Right kidney (tissue), 1 donor: ENCODE data around the gene CEACAM3.
A peak's percentile ranks its signal among the peaks of the same experiment; 100 is the strongest.

Experiments
- DNase-seq: peaks from one replicate; pipeline ENCODE4 v3.0.0-alpha.2; 2016

The CEACAM3 gene

GRCh38 chr19:41792513-41793413, 3.6 kb upstream of the CEACAM3 start:
- peak; percentile 4 for DNase-seq

GRCh38 chr19:41793414-41793727, 3.0 kb upstream of the CEACAM3 start:
- DNase-seq, result no peak

GRCh38 chr19:41795031-41795461, 1.3 kb upstream of the CEACAM3 start:
- DNase-seq, result no peak

- no peak for DNase-seq
Observed at GRCh38 chr19:41796901-41797300, 514 bp downstream of the CEACAM3 start.

- peak; percentile 11 for DNase-seq
Observed at GRCh38 chr19:41799444-41800000, 3.1 kb downstream of the CEACAM3 start.

GRCh38 chr19:41801031-41801430, 4.6 kb downstream of the CEACAM3 start:
- no peak for DNase-seq

GRCh38 chr19:41801792-41802211, 5.4 kb downstream of the CEACAM3 start:
- DNase-seq, result no peak

GRCh38 chr19:41802770-41803169, 6.4 kb downstream of the CEACAM3 start:
- no peak for DNase-seq

- no peak for DNase-seq
Observed at GRCh38 chr19:41804336-41804735, 7.9 kb downstream of the CEACAM3 start.

GRCh38 chr19:41807176-41807575, 10.8 kb downstream of the CEACAM3 start:
- no peak for DNase-seq

- DNase-seq, result no peak
Observed at GRCh38 chr19:41808663-41809566, 12.5 kb downstream of the CEACAM3 start.

- DNase-seq, result no peak
Observed at GRCh38 chr19:41810301-41810700, 13.9 kb downstream of the CEACAM3 start.

- no peak for DNase-seq
Observed at GRCh38 chr19:41811036-41811435, 14.6 kb downstream of the CEACAM3 start.

- DNase-seq, result no peak
Observed at GRCh38 chr19:41811981-41812380, 15.6 kb downstream of the CEACAM3 start.

GRCh38 chr19:41813911-41814310, 17.5 kb downstream of the CEACAM3 start:
- DNase-seq, result no peak

- DNase-seq, result no peak
Observed at GRCh38 chr19:41815301-41815700, 18.9 kb downstream of the CEACAM3 start.

- DNase-seq, result no peak
Observed at GRCh38 chr19:41816761-41817160, 20.4 kb downstream of the CEACAM3 start.

GRCh38 chr19:41821003-41821735, 24.8 kb downstream of the CEACAM3 start:
- DNase-seq, result peak; percentile 12

GRCh38 chr19:41837981-41838708, 41.8 kb downstream of the CEACAM3 start:
- DNase-seq, result no peak

- no peak for DNase-seq
Observed at GRCh38 chr19:41839211-41839610, 42.8 kb downstream of the CEACAM3 start.

GRCh38 chr19:41843371-41843770, 47.0 kb downstream of the CEACAM3 start:
- no peak for DNase-seq

GRCh38 chr19:41844601-41845000, 48.2 kb downstream of the CEACAM3 start, which contains the start of gene LYPD4:
TSS of gene LYPD4 (minus strand) at chr19:41844683. CDS start at chr19:41839285, 5,398 bp downstream.
- no peak for DNase-seq
